ENCODE results near the gene DCUN1D2. TPM values are rescaled to one million over a fixed set of nuclear protein-coding genes. Genes with fewer than 3 reads are reported as not detected.

DCUN1D2 gene
- total and polyA plus RNA-seq, 5 donors from 2014 or later: 6.8 to 23.0 (median 9.3) TPM

DNA sequence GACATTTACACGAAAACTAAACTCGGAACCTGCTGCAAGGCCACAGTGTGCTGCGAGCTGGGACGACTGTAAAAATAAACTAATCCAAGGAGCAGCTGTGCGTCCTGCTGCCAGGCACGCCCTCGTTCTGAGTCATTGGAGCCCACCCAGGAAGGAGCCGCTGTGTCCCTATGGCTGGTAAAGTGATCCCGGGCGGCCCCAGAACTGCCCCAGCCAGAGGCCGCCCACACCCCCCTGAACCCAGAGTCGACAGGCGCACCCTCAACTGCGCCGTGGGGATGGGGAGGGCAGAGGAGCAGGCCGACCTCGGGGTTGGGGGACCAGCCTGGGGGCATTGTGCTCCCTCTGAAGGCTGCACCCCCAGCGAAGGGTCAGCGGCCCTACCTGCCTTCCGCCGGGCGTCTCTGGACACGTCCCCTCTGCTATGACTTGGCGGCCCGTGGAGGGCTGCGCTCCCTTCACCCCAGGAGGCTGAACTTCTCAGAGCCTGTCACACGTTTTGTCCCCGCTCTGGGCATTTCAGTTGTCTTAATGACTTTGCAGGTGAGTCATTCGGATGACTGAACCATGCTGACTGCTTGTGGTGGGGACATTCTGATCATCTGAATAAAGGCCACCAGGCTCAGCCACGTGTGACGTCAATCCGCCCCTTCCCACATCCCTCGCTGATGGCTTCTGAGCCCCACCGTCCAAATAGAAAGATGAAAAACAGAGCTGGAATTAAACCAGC is 79.9 kb downstream of the DCUN1D2 start:
- no peaks in the 10 kb centered on the region for H3K27me3 ChIP-seq (ENCODE audit: control insufficient read depth, insufficient read depth, low read length)
- no peak overlapping the region for H3K4me3 ChIP-seq (ENCODE audit: low read depth, low read length)
- H3K27ac Mint-ChIP-seq: no peak overlapping the region
- ATAC-seq (ENCODE audit: low read depth in 2 of 2) (no peak), DNase-seq (no peak)
- H3K9me3 Mint-ChIP-seq: peaks cover 0 to 2% (median 0%) of the 10 kb centered on the region in 7 donors
- no peaks in the 10 kb centered on the region for H3K36me3 Mint-ChIP-seq
- H3K4me3 Mint-ChIP-seq: no peak overlapping the region
- no peak overlapping the region for H3K27ac ChIP-seq (ENCODE audit: insufficient read depth, low read length, poor library complexity, severe bottlenecking)
- no peaks in the 10 kb centered on the region for H3K9me3 ChIP-seq (ENCODE audit: control insufficient read depth in 2 of 2, low read length in 2 of 2)
- H3K4me1 ChIP-seq (ENCODE audit: control insufficient read depth, insufficient read depth, low read length, poor library complexity, severe bottlenecking): no peaks in the 10 kb centered on the region
- no peaks in the 10 kb centered on the region for H3K27me3 Mint-ChIP-seq
- H3K4me1 Mint-ChIP-seq: no peaks in the 10 kb centered on the region
- H3K36me3 ChIP-seq (ENCODE audit: control insufficient read depth, insufficient read depth, low read length): no peaks in the 10 kb centered on the region

DNA sequence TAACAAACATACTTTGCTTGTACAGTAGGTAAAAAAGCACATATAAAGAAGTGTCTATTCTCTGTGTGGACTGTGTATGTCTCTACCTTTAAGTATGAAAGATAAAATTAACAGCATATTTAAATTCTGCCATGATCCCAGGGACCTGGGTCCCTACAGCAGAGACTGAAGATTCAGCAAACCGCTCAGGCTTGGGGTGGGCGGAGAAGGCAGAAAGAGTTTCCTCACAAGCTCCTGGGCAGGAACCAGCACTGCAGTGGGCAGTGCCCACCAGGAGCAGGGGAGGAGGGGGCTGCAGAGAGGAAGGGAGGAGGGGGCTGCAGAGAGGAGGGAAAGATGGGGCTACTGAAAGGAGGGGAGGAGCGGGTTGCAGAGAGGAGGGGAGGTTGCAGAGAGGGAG is 81.9 kb downstream of the DCUN1D2 start:
- H3K36me3 ChIP-seq (ENCODE audit: control insufficient read depth, insufficient read depth, low read length): no peaks in the 10 kb centered on the region
- no peak for DNase-seq
- Mint-ChIP-seq H3K27ac (no peak overlapping the region), H3K9me3 (peaks cover 0 to 2% (median 0%) of the 10 kb centered on the region in 7 donors), H3K36me3 (no peaks in the 10 kb centered on the region), H3K27me3 (no peaks in the 10 kb centered on the region), H3K4me1 (no peaks in the 10 kb centered on the region), H3K4me3 (no peak overlapping the region)
- ATAC-seq (ENCODE audit: low read depth in 2 of 2): no peak
- H3K27me3 ChIP-seq (ENCODE audit: control insufficient read depth, insufficient read depth, low read length): no peaks in the 10 kb centered on the region
- no peak overlapping the region for H3K4me3 ChIP-seq (ENCODE audit: low read depth, low read length)
- H3K9me3 ChIP-seq (ENCODE audit: control insufficient read depth in 2 of 2, low read length in 2 of 2): no peaks in the 10 kb centered on the region
- no peak overlapping the region for H3K27ac ChIP-seq (ENCODE audit: insufficient read depth, low read length, poor library complexity, severe bottlenecking)
- H3K4me1 ChIP-seq (ENCODE audit: control insufficient read depth, insufficient read depth, low read length, poor library complexity, severe bottlenecking): no peaks in the 10 kb centered on the region

DNA sequence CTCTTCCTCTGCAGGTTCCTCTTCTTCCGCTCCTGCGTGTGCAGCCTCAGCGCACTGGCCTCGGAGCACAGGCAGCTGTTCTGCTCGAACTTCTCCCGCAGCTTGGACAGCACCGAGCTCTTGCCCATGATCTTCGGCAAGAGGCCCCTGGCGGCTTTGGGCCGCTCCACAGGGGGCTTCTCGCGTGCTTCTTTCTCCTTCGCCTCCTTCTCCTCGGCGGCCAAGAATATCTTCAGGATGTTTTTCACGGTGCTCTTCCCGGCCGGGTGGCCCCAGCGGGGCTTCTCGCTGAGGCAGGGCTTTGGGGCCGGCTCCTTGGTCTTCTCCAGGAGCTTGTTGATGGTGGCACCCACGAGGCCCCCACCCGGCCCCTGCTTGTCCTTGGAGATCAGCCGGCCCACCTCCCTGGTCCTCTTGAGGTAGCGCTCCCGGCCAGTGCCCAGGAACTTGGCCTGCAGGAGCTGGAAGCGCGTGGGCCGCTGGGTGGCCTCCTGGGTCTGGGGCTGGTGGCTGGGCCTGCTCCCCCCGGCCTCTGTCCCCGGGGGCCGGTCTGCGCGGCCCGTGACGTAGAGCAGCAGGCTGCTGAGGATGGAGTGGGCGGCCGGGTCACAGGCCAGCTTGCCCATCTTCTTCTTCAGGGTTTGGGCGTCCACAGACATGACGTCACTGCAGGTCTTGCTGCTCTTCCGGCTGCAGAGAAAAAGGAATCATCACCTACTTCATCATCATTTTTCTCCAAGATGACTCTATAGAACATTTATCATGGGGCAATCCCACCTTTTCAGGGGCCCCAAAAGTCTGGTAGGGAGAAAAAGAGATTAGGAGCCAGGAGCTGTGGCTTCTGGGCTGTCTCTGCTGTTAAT is 82.7 kb downstream of the DCUN1D2 start:
- no peak overlapping the region for H3K4me3 ChIP-seq (ENCODE audit: low read depth, low read length)
- H3K27ac Mint-ChIP-seq: no peak overlapping the region

DNA sequence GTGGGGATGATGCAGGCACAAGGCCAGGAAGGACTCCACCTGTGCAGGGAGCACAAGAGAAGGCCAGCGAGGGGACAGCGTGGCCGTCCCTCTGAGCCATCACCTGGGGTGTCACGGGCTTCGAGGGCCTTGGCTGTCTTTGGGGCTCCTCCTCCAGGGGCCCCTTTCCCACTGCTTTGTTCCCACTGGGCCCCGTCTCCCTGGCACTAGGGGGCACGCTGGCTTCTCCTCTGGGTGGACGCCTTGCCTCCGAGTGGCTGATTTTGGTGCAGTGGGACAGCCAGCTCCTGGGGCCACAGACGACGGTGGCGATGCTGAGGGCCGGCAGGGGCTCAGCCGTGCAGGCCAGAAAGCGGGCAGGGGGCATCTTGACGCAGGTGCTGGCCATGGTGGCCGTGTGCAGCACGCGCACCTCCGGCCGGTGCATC is 83.4 kb downstream of the DCUN1D2 start:
- Mint-ChIP-seq H3K36me3 (no peaks in the 10 kb centered on the region), H3K4me3 (no peak overlapping the region), H3K4me1 (no peaks in the 10 kb centered on the region), H3K27me3 (peaks cover 5% of the 10 kb centered on the region), H3K9me3 (peaks cover 0 to 2% (median 0%) of the 10 kb centered on the region in 7 donors), H3K27ac (no peak overlapping the region)
- no peak for DNase-seq
- H3K27ac ChIP-seq (ENCODE audit: insufficient read depth, low read length, poor library complexity, severe bottlenecking): no peak overlapping the region
- no peaks in the 10 kb centered on the region for H3K27me3 ChIP-seq (ENCODE audit: control insufficient read depth, insufficient read depth, low read length)
- ATAC-seq (ENCODE audit: low read depth in 2 of 2): no peak
- no peaks in the 10 kb centered on the region for H3K4me1 ChIP-seq (ENCODE audit: control insufficient read depth, insufficient read depth, low read length, poor library complexity, severe bottlenecking)
- no peaks in the 10 kb centered on the region for H3K9me3 ChIP-seq (ENCODE audit: control insufficient read depth in 2 of 2, low read length in 2 of 2)
- H3K4me3 ChIP-seq (ENCODE audit: low read depth, low read length): no peak overlapping the region
- no peaks in the 10 kb centered on the region for H3K36me3 ChIP-seq (ENCODE audit: control insufficient read depth, insufficient read depth, low read length)

More for the DNA sequence above, 82.7 kb downstream of the DCUN1D2 start:
- Mint-ChIP-seq H3K27me3 (peaks cover 3% of the 10 kb centered on the region), H3K9me3 (peaks cover 0 to 2% (median 0%) of the 10 kb centered on the region in 7 donors), H3K4me1 (no peaks in the 10 kb centered on the region), H3K4me3 (no peak overlapping the region), H3K36me3 (no peaks in the 10 kb centered on the region)
- Histone ChIP-seq H3K9me3 (ENCODE audit: control insufficient read depth in 2 of 2, low read length in 2 of 2) (no peaks in the 10 kb centered on the region), H3K36me3 (ENCODE audit: control insufficient read depth, insufficient read depth, low read length) (no peaks in the 10 kb centered on the region), H3K4me1 (ENCODE audit: control insufficient read depth, insufficient read depth, low read length, poor library complexity, severe bottlenecking) (no peaks in the 10 kb centered on the region), H3K27ac (ENCODE audit: insufficient read depth, low read length, poor library complexity, severe bottlenecking) (no peak overlapping the region), H3K27me3 (ENCODE audit: control insufficient read depth, insufficient read depth, low read length) (no peaks in the 10 kb centered on the region)
- no peak for ATAC-seq (ENCODE audit: low read depth in 2 of 2)
- no peak for DNase-seq

DNA sequence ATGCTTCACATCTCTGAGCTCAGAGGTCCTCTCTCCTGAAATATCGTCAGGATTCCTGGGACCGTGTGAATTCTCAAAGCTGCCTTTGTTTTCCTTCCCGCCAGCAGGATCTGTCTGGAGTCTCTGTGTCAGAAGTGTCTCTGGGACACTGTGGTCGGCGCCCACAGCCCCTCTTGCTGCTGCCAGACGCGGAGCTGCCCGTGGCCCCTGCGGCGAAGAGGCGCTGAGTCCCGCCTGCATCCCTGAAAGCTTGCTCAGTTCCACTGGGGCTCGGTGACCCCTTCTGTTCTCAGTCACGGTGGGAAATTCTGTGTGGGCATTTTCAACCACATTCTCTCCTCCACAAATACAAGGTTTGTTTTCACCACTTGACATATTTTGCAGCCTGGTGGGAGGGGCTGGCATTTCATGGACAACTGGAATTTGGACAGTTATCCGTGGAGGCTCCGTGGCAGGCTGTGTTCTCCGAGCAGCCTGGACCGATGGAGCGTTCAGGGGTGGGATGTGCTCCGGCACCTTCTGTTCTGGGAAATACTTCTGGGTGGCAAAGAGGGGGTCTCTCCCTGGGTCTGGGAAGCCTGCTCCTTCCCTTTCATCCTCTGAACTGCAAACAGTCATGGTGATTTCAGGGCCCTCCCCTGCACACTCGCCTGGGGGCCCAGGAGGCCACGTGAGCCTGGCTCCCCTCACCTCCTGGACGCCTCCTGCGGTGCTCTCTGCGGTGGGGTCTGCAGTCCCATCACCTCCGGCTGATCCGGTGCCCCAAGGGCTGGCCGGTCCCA is 84.0 kb downstream of the DCUN1D2 start:
- Histone ChIP-seq H3K9me3 (ENCODE audit: control insufficient read depth in 2 of 2, low read length in 2 of 2) (no peaks in the 10 kb centered on the region), H3K4me1 (ENCODE audit: control insufficient read depth, insufficient read depth, low read length, poor library complexity, severe bottlenecking) (no peaks in the 10 kb centered on the region), H3K36me3 (ENCODE audit: control insufficient read depth, insufficient read depth, low read length) (no peaks in the 10 kb centered on the region), H3K4me3 (ENCODE audit: low read depth, low read length) (no peak overlapping the region), H3K27me3 (ENCODE audit: control insufficient read depth, insufficient read depth, low read length) (no peaks in the 10 kb centered on the region), H3K27ac (ENCODE audit: insufficient read depth, low read length, poor library complexity, severe bottlenecking) (no peak overlapping the region)
- Mint-ChIP-seq H3K27me3 (peaks cover 5% of the 10 kb centered on the region), H3K27ac (no peak overlapping the region), H3K4me1 (no peaks in the 10 kb centered on the region), H3K36me3 (no peaks in the 10 kb centered on the region), H3K9me3 (peaks cover 0 to 2% (median 0%) of the 10 kb centered on the region in 7 donors), H3K4me3 (no peak overlapping the region)
- no peak for DNase-seq
- ATAC-seq (ENCODE audit: low read depth in 2 of 2): no peak

Other genes with a start within 250 kb of the DCUN1D2 start
- gene LAMP1, start 193.5 kb downstream of the DCUN1D2 start, total RNA-seq: 86.9 TPM
- gene LAMP1, start 193.5 kb downstream of the DCUN1D2 start, polyA plus RNA-seq: 10 to 100 TPM; 19.3 to 25.9 (median 22.3) TPM
- not detected for gene GRTP1, start 126.6 kb downstream of the DCUN1D2 start, total RNA-seq
- under 1 TPM in 3 of 4 donors, not detected in 1; 0.29 to 0.52 (median 0.44) TPM for gene GRTP1, start 126.6 kb downstream of the DCUN1D2 start, polyA plus RNA-seq
- 0.57 TPM for gene ADPRHL1, start 37.2 kb downstream of the DCUN1D2 start, total RNA-seq
- under 1 TPM in 3 of 4 donors, not detected in 1; 0.24 to 0.64 (median 0.54) TPM for gene ADPRHL1, start 37.2 kb downstream of the DCUN1D2 start, polyA plus RNA-seq
- gene TFDP1, start 94.0 kb upstream of the DCUN1D2 start, total RNA-seq: 31.1 TPM
- 10 to 100 TPM; 34.0 to 64.3 (median 49.2) TPM for gene TFDP1, start 94.0 kb upstream of the DCUN1D2 start, polyA plus RNA-seq
- not detected for gene ATP4B, start 167.5 kb upstream of the DCUN1D2 start, total RNA-seq
- not detected for gene ATP4B, start 167.5 kb upstream of the DCUN1D2 start, polyA plus RNA-seq
- gene GRK1, start 176.5 kb upstream of the DCUN1D2 start, total RNA-seq: not detected
- not detected for gene GRK1, start 176.5 kb upstream of the DCUN1D2 start, polyA plus RNA-seq

Data from CD4-positive, CD25-positive, alpha-beta regulatory T cell (primary cell).